ENCODE measurements around the gene SCEL.
"Not testable (repeated sequence)": the region's sequence is repeated elsewhere in the genome, so short reads cannot be mapped to it uniquely, and the experiment has no call there.

Gene SCEL

DNA sequence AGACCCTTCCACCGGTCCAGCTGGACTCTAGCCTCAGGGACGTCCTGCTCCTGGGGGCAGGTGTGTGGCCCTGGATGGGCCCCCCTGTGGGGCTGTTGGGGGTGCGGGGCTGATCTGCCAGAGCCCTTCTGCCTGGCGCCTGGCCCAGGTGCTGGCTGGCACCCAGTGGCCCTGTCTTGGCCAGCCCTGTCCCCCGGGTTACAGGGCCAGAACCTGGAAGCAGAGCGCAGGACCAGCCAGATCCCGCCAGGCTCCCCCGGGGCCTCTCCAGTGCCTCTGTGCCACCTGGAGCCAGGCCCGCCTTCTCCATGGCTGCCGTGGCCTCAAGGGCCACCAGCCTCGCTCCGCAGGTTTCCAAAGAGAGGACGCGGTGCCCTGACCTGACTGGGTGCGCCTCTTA lies 127.3 kb downstream of the SCEL start:
- not testable (repeated sequence) for DNase-seq (ENCODE audit: low read depth)

- no peak for DNase-seq (ENCODE audit: low read depth)
Measured at GRCh38 chr13:77674852-77675251, 139.3 kb downstream of the SCEL start.

DNA sequence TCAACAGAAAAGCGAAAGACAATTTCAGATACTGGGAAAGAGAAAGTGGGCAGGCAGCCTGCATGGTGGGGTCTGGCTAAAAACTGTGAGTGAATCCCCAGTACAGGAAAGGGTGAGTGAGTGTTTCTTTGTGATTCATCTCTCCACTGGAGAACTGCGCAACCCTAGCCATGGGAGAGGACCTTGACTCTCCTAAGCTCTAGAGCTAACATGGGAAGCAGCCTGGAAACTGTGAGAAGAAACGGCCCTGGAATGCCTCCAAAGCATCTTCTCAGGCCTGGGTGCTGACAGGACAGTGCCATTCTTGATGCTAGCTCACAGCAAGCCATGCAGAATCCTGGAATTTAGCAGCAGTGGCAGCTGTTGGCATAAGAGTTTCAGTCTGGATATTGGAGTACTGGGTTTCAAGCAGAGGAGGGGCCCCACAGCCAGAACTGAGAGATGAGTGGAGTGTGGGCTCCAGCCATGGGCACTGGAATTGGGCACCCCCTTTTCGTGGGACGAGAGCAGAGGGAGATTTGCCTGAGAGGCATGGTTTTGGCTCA lies 143.3 kb downstream of the SCEL start:
- DNase-seq (ENCODE audit: low read depth), result no peak

DNA sequence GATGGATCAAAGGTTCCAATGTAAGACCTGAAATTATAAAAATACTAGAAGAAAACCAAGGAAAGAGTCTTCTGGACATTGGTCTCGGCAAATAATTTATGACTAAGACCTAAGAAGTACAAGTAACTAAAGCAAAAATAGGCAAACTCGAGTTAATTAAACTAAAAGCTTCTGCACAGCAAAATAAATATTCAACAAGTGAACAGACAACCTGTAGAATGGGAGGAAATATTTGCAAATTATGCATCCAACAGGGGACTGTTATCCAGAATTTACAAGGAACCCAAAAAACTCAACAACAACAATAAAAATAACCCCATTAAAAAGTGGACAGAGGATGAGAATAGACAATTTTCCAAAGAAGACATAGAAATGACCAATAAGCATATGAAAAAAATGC lies 152.3 kb downstream of the SCEL start:
- no peak for DNase-seq (ENCODE audit: low read depth)

DNA sequence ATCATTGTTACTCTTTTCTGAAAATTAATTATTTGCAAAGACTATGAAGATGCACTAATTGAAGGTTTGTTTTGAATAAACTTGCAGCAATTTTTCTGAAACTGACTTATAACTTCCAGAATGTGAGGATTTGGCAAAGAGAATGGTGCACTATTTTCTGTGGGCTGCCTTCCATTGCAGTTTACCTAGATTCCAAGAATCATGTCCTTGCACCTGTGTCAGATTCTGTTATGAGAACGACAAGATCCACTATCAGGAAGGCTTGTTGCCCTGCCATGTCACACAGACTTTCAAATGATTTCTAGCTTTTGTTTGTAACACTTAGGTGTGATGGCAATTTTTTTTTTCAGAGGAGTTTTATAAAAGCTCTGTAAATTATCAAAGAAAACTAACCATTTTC lies 156.4 kb downstream of the SCEL start:
- DNase-seq (ENCODE audit: low read depth), result no peak

DNA sequence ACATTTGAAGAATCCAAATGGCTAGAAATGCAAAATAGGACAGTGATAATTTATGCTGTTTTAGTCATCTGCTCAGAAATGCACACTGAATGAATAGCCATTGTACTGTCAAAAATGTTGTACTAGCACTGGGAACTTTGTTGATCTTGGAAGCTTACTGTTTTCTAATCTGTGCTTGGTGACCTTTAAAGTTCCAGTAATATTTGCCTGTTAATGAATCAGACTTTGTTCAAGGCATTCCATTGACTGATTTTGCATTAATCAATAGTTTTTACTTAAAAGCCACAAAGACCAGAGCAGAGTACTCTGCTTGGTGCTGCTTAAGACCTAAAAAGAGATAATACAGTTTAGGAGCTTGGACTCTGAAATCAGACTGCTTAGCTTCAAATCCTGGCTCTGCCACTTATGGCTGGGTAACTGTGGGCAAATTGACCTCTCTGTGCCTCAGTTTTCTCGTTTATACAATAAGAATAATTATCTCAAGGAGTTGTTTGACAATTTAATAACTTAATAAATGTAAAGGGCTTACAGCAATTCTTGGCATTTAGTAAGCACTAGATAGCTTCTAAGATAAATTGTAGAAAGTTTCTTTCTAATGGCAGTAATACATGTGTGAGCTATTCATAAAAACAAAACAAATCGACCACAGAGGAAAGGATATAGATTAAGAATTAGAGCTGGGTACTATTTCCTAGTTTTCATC lies 157.4 kb downstream of the SCEL start:
- no peak for DNase-seq (ENCODE audit: low read depth)

- DNase-seq (ENCODE audit: low read depth), result no peak
Measured at GRCh38 chr13:77693449-77693940, 158.0 kb downstream of the SCEL start.

All from T follicular helper cell (primary cell).